VCaP (cell line): ENCODE data around the gene MICAL3.

ENCODE experiments used
- H3K27ac ChIP-seq: fragments of 450-650 bp; 2 replicates; pipeline ENCODE4 v1.5.1; 2017
- TF ChIP-seq, protein P1 (sequence below): fragments of 450-650 bp; conservative IDR thresholded peaks from 2 replicates; pipeline ENCODE4 v1.5.1; 2017; ENCODE audit warnings: mild to moderate bottlenecking, moderate library complexity

The MICAL3 gene

DNA sequence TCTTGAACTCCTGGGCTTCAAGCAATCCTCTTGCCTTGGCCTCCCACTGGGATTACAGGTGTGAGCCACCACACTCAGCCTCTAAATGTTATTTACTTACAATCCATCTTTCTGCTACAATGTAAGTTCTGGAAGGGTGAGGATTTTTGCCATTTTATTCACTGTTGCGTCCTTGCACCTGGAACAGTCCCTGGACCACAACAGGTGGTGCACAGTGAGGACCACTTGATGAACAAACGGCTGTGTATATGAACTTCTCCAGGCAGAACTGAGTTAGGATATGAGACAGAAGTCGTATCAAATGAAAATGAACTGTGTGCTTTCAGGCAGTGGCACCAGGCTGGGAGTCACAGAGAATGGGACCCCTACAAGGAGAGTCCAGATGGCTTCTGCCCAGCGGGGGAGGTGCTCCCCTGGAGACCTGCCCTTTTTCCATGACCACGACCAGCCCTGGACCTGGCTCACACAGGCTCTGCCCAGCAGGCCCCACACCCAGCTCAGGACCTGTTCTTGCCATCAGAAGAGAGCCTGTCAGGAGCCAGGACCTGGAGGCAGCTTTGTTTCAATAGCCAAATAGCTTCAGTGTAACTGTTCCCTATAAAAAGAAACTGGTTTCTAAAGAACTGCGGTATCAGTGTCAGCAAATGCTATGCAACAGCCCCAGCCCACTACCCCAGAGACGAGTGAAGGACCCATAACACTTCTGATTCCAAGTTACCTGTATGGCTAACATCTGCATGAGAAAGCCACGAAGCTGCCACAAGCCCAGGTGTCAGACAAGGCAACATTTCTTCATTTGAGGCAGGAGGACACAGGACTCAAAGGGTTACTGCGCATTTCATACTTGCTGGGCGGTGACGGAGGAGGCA lies 104.9 kb downstream of the MICAL3 start:
- TF ChIP-seq, protein P1, sequence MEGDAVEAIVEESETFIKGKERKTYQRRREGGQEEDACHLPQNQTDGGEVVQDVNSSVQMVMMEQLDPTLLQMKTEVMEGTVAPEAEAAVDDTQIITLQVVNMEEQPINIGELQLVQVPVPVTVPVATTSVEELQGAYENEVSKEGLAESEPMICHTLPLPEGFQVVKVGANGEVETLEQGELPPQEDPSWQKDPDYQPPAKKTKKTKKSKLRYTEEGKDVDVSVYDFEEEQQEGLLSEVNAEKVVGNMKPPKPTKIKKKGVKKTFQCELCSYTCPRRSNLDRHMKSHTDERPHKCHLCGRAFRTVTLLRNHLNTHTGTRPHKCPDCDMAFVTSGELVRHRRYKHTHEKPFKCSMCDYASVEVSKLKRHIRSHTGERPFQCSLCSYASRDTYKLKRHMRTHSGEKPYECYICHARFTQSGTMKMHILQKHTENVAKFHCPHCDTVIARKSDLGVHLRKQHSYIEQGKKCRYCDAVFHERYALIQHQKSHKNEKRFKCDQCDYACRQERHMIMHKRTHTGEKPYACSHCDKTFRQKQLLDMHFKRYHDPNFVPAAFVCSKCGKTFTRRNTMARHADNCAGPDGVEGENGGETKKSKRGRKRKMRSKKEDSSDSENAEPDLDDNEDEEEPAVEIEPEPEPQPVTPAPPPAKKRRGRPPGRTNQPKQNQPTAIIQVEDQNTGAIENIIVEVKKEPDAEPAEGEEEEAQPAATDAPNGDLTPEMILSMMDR: no peak
- H3K27ac ChIP-seq: peak overlapping the region; percentile 71

DNA sequence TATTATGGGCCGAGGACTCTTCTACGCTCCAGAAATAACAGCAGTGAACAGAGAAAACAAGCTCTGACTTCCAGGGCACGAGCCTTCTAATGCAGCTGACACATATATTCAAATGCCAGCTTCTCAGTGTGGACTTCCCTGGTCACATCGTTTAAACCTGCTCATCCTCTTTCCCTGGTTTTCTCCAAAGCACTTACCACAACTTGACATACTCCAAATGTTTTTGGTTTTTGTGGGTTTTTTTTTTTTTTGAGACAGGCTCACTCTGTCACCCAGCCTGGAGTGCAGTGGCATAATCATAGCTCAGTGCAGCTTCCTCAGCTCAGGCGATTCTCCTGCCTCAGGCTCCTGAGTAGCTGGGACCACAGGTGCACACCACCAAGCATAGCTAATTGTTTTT lies 105.5 kb downstream of the MICAL3 start:
- H3K27ac ChIP-seq: peak overlapping the region; percentile 71
- TF ChIP-seq, protein P1: no peak

DNA sequence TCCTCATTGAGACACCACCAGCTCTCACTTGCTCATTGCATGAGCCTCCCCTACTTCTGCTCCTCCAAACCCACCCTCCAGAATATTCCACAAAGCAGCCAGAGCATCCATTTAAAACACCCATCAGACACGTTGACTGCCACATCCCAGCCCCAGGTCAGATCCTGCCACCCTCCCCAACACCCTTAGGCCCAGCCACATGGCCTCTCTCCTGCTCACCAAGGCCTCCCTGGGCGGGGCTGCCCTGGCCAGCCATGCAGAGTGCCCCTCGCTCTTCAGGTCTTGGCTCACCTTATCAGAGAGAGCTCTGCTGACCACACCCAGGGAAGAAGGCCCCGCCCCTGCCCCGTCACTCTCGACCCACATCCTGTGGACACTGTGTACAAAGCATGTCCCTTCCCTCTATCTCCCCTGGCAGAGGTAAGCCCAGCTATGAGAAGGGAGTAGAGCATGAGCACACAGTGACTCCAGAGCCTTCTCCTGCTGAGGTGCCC lies 106.8 kb downstream of the MICAL3 start:
- peak overlapping the region; percentile 71; the same call in 1 of the 2 replicates for H3K27ac ChIP-seq
- TF ChIP-seq, protein P1: no peak

DNA sequence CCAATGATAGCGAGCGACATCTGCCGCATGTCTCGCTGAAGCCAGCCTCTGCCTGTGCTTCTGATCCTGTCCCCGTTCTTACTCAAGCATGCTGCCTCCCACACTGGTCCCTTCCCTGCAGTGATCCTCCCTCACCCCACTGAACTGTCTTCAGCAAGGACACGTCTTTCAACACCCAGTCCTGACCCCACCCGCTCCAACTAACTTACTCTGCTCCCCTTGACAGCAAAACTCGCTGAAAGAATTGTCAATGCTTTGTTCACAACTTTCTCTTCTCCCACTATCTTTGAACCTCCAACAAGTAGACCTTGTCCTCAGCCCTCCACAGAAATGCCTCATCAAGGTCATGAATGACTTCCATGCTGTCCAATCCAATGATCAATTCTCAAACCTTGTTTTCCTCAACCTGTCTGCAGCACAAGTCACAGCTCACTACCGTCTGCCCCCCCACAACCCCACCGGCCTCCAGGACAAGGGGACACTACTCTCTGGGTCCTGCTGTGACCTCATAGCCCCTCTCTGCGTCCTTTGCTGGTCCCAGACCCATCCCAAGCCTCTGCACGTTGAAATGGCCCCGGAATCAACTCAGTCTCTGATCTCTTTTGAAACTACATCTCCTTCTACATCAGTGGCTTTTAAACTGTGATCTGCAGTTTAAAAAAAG lies 108.0 kb downstream of the MICAL3 start:
- H3K27ac ChIP-seq: no peak overlapping the region
- TF ChIP-seq, protein P1: no peak

DNA sequence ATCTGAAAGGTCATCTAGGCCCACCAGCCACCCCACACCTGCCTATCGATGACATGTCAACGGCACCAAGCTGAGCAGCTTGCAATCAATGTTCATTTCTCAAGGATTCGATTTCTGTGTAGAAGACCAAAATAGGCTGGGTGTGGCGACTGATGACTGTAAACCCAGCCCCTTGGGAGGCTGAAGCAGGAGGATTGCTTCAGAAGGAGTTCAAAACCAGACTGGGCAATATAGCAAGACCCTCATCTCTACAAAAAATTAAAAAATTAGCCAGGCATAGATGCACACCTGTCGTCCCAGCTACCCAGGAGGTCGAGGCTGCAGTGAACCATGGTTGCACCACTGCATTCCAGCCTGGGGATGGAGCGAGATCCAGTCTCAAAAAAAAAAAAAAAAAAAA lies 108.7 kb downstream of the MICAL3 start:
- H3K27ac ChIP-seq: no peak overlapping the region
- TF ChIP-seq, protein P1: no peak

DNA sequence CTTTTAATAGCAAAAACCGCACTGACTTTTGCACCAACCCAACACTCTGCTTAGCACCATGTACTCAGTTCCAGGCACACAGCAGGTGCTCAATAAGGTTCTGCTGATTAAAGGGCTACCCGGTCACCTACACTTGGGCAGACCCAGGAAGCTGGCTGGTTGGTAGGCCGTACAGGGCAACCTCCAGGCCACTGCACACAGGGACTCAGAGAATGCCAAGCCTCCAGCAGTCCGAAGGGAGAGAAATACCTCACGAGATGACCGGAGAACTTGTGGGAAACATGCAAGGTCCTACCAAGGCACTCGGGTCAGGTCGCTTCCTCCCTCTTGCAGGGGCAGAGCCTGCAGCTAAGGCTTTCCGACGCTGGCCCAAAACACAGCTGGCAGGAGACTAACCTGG lies 109.2 kb downstream of the MICAL3 start:
- H3K27ac ChIP-seq: no peak overlapping the region
- TF ChIP-seq, protein P1: no peak

DNA sequence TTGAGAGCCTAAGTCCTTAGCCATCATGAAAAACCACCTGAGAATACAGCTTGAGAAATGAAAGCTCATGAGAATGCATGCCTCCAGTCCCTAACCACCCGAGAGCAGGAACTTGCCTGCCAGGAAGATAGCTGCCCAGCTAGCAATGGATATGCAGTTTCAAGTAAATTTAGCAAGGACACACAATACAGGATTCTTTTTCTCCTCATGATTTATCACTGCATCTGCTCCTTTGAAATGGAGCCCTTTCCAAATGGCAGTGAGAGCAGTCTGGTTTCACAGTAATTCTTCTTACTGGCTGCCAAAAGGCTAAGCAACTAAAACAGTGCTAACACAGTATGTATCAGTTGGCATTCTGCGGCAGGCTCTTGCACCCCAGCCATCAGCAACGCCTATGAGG lies 109.9 kb downstream of the MICAL3 start:
- TF ChIP-seq, protein P1: no peak
- no peak overlapping the region for H3K27ac ChIP-seq
